ENCODE measurements around the gene TDRD5.
A peak's percentile ranks its signal among the peaks of the same experiment; 100 is the strongest.
"Not testable (repeated sequence)": the region's sequence is repeated elsewhere in the genome, so short reads cannot be mapped to it uniquely, and the experiment has no call there.

Gene TDRD5

GRCh38 chr1:179599623-179600249 lies 8.1 kb downstream of the TDRD5 start:
- DNase-seq (ENCODE audit: low read depth), result peak; percentile 6

- DNase-seq (ENCODE audit: low read depth), result no peak
Observed at GRCh38 chr1:179601093-179601492, 9.5 kb downstream of the TDRD5 start.

GRCh38 chr1:179612361-179612760 lies 20.7 kb downstream of the TDRD5 start:
- DNase-seq (ENCODE audit: low read depth), result no peak

- DNase-seq (ENCODE audit: low read depth), result no peak
Observed at GRCh38 chr1:179630719-179631118, 39.1 kb downstream of the TDRD5 start.

GRCh38 chr1:179632868-179633267 lies 41.2 kb downstream of the TDRD5 start:
- no peak for DNase-seq (ENCODE audit: low read depth)

GRCh38 chr1:179637211-179637860 lies 45.7 kb downstream of the TDRD5 start:
- no peak for DNase-seq (ENCODE audit: low read depth)

GRCh38 chr1:179661018-179661417 lies 69.4 kb downstream of the TDRD5 start:
- no peak for DNase-seq (ENCODE audit: low read depth)

GRCh38 chr1:179663810-179664209 lies 72.2 kb downstream of the TDRD5 start:
- no peak for DNase-seq (ENCODE audit: low read depth)

GRCh38 chr1:179677882-179678281 lies 86.2 kb downstream of the TDRD5 start:
- DNase-seq (ENCODE audit: low read depth), result no peak

- not testable (repeated sequence) for DNase-seq (ENCODE audit: low read depth)
Observed at GRCh38 chr1:179694530-179694929, 102.9 kb downstream of the TDRD5 start.

- DNase-seq (ENCODE audit: low read depth), result no peak
Observed at GRCh38 chr1:179702946-179703539, 111.4 kb downstream of the TDRD5 start.

GRCh38 chr1:179706339-179706941 lies 114.8 kb downstream of the TDRD5 start:
- DNase-seq (ENCODE audit: low read depth), result no peak

GRCh38 chr1:179707406-179707805 lies 115.8 kb downstream of the TDRD5 start:
- no peak for DNase-seq (ENCODE audit: low read depth)

- no peak for DNase-seq (ENCODE audit: low read depth)
Observed at GRCh38 chr1:179708434-179709195, 117.0 kb downstream of the TDRD5 start.

GRCh38 chr1:179709841-179710329 lies 118.3 kb downstream of the TDRD5 start:
- DNase-seq (ENCODE audit: low read depth), result peak; percentile 82

GRCh38 chr1:179714159-179714558 lies 122.5 kb downstream of the TDRD5 start:
- no peak for DNase-seq (ENCODE audit: low read depth)

- no peak for DNase-seq (ENCODE audit: low read depth)
Observed at GRCh38 chr1:179714623-179715022, 123.0 kb downstream of the TDRD5 start.

GRCh38 chr1:179719272-179719671 lies 127.6 kb downstream of the TDRD5 start:
- no peak for DNase-seq (ENCODE audit: low read depth)

GRCh38 chr1:179728271-179728670 lies 136.6 kb downstream of the TDRD5 start:
- no peak for DNase-seq (ENCODE audit: low read depth)

- DNase-seq (ENCODE audit: low read depth), result no peak
Observed at GRCh38 chr1:179729881-179730280, 138.2 kb downstream of the TDRD5 start.

- DNase-seq (ENCODE audit: low read depth), result no peak
Observed at GRCh38 chr1:179731643-179732042, 140.0 kb downstream of the TDRD5 start.
